Right hindlimb (tissue), 1 donor: ENCODE data around the gene USP37.

ENCODE experiments used
- DNase-seq: peaks from one replicate; pipeline ENCODE4 v3.0.0-alpha.2; 2018

Gene USP37, protein sequence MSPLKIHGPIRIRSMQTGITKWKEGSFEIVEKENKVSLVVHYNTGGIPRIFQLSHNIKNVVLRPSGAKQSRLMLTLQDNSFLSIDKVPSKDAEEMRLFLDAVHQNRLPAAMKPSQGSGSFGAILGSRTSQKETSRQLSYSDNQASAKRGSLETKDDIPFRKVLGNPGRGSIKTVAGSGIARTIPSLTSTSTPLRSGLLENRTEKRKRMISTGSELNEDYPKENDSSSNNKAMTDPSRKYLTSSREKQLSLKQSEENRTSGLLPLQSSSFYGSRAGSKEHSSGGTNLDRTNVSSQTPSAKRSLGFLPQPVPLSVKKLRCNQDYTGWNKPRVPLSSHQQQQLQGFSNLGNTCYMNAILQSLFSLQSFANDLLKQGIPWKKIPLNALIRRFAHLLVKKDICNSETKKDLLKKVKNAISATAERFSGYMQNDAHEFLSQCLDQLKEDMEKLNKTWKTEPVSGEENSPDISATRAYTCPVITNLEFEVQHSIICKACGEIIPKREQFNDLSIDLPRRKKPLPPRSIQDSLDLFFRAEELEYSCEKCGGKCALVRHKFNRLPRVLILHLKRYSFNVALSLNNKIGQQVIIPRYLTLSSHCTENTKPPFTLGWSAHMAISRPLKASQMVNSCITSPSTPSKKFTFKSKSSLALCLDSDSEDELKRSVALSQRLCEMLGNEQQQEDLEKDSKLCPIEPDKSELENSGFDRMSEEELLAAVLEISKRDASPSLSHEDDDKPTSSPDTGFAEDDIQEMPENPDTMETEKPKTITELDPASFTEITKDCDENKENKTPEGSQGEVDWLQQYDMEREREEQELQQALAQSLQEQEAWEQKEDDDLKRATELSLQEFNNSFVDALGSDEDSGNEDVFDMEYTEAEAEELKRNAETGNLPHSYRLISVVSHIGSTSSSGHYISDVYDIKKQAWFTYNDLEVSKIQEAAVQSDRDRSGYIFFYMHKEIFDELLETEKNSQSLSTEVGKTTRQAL

DNA sequence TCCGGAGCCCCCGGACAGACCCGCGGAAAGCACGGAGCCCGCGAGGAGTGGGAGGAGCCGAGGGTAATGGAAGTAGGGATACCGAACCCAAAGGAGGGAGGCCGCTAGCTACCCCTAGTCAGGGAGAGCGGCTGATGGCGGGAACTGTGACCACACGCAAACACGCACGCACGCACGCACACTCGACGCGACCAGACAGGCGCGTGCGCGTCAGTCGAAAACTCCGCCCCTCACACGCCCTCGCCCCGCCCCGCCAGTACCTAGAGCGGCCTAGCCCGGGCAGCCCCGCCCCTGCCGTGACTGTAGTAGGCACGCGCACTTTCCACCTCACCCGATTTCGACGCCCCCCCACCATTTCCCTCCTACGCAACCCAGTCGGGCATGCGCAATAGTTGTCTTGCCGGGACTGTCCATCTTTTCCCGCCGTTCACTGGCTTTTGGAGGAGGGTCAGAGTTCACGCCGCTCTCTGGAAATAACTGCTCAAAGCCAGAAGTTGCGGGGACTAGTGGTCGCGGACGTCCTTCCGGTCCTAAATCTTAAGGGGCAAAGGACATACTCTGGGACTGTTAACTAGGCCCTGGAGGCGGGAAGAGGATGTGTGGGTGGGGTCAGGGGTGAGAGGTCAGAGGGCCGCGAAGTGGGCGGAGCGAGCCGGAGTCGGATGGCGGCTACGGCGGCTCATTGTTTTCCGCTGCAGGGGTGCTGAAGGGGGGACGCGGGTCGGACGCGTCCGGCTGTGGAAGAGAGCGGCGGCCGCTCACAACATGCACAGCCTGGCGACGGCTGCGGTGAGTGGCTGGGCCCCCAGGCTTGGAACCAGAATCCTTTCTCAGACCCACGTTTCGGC is at the start of gene USP37, which contains the start of gene CNOT9:
Gene USP37 (minus strand): TSS at position 162 of the 848 bp plus-strand sequence. CDS start 9,698 bp downstream, outside the sequence.
Gene CNOT9 (plus strand): TSS at position 650 of the 848 bp plus-strand sequence. CDS start 116 bp downstream, at position 766.
- DNase-seq = peak; percentile 100

DNA sequence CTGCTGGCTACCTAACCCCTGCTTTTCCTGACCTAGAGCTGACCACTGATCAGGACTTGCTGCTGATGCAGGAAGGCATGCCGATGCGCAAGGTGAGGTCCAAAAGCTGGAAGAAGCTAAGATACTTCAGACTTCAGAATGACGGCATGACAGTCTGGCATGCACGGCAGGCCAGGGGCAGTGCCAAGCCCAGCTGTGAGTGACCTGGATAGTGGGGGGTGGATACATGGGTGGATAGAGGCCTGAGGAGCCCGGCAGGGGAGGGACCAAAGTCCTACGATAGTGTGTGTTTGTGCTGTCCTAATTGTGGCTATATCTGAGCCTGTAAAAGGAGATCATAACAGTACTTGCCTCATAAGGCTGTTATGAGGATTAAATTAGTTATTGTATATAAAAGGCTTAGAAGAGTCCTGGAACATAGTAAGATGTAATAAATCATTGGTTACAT is 47.7 kb upstream of the USP37 start:
- no peak for DNase-seq

DNA sequence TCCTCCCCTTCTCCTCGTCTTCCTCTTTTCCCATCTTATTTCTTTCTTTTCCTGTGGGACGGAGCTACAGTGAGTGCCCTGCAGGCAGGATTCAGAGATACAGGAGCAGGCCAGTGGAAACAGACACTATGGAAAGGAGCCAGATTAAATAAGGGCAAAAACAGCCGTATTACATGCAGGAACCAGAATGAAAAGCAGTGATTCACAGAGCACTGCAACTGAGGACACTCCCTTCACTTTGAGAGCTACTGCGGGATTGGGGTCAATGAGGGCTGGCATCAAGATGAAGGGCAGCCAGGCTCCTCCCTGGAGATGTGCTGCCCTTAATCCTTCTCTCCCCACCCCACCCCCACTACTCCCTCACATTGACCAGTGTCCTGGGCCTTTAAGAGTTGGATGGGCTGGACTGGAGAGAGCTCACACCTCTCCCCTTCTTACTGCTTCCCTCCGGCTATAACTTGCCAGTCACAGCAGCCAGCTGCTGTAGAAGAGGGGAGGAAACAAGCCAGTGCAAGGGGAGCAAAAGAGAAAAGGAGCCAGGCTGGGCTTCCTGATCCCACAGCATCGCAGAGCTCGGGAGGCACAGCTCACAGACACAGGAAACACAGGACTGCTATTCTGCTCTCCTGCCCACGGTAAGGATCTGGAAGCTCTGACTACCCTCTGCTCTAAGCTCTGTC is 39.4 kb upstream of the USP37 start, which contains the start of gene PLCD4:
Gene PLCD4 (plus strand): TSS at position 464 of the 680 bp plus-strand sequence. CDS start 7,841 bp downstream, outside the sequence.
- DNase-seq = peak; percentile 77

DNA sequence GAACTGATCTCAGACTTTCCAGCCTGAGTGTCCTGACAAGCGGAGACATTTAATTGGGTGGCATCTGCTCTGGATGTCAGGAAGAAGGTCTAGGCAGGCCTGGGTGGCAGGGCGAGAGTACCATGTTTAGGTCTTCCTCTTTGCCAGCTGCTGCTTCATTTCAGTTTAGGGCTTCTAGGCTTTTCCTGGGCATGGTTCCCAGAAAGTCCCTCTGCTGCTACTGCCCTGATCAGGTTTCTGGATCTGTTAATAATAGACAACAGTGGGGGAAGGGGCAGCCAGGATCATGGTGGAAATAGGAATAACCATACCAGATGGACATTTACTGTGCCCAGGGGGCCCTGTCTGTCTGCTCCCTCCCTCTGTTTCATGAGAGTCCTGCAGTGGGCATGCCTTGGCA is 37.3 kb upstream of the USP37 start:
- DNase-seq = peak; percentile 81

DNA sequence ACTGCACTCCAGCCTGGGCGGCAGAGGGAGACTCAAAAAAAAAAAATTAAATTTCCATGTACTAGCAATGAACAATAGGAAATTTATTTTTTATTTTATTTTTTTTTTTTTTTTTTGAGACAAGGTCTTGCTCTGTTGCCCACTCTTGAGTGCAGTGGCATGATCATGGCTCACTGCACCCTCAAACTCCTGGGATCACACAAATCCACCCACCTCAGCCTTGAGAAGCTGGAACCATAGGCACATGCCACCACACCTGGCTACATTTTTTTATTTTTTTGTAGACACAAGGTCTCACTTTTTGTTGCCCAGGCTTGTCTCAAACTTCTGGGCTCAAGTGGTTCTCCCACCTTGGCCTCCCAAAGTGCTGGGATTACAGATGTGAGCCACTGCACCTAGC is 17.4 kb upstream of the USP37 start:
- DNase-seq = no peak

DNA sequence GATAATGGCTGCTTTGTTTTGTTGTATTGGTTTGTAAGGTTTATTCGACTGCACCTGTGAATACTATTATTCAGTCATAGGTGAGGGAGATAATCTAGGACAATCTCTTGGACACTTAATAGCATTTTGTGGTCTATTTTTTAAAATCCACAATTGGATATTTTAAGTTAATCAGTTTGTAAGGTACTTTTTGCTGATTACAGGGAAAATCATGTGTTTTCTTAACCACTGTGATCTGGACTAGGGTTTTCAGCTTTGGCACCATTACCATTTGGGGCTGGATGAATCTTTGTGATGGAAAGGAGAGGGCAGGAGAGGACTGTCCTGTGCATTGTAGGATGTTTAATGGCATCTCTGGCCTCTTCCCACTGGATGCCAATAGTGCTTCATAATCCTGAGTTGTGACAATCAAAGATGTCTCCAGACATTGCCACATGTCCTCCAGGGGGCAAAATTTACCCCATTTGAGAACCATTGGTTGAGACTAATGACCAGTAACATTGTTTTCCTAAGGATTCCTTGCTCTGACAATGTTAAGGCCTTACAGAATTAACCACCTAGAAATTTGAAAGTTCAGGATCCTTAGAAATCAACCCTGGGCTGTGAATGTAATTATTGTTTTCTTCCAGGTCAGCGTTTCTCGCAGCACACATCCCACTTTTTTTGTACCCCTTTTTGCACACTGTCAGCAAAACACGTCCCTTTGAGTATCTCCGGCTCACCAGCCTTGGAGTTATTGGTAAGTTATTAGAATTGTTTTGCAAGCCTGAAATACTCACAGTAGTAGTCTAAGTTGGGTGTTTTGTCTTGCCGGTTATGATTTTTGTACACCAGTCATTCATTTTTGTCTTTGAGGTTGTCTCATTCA is 16.1 kb upstream of the USP37 start:
- DNase-seq = no peak

DNA sequence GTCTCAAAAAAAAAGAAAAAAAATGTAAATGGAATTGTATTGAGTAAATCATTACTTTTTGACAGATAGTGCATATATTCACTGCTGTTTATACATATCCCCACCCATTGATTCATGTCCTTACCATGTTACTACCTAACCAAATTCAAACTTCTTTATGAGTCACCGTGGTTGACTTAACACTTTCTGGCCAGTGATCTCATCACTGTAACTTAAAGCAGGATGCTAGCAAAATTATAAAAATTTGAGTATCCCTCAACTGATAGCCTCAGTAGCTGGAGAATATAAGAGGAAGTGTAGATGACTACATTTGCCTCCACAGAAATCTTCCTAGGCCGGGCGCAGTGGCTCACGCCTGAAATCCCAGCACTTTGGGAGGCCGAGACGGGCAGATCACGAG is 13.9 kb upstream of the USP37 start:
- DNase-seq = no peak

DNA sequence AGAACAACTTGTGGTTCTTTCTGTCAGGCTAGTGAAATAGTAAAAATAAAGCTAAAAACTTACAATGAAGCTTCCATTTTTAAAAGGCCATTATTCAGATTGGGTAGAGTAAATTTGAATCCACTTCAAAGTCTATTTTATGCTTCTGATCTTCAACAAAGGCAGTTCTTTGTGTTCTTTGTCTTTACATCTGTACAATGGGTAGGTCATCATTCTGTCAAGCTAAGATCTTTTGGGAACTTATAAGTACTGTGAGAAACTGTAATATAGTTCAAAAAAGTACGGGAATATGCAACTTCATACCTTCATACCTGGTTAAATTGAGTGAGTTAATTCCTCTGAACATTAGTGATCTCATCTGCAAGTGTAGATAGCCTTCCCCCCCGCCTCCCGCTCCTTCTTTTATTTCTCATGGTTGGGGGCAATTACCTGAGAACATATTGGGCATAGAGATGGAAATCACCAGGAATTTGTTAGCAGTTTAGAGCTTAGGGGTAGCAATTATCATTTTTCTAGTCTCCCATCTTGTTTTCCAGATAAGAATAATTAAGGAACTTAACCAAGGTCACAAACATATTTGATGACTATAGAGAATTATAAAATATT is 10.2 kb upstream of the USP37 start:
- DNase-seq = no peak

DNA sequence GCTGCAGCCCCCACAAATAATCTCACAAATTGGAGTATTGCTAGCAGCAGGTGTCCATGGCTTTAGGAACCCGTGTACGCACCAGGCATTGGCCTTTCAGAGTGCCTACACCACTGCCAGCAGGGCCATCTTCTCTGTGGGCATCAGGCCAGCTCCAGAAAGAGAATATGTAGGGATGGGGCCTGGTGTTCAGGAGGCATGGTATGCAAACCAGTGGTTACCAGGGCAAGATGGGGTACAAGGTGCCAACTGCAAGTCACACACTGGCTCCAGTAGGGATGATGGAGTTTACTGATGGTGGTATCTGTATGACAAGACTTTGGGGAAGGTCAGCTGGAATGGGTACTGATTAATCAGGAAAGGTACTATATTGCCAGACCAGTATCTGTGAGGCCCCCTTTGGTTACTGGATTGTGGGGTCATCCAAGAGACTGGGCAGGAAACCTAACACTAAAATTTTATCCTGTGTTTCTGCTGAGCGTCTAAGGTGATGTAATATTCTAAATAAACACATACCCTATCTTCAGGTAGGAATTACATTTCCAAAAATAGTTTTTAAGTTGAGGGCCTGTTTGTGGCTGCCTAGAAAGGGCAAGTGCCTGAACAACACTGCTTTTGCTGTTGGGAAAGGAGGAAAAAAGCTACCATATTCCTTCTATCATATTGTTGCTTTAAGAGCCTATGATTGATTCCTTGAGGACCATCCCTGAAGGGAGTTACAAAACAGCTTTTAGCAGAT is 9.5 kb upstream of the USP37 start:
- DNase-seq = no peak

DNA sequence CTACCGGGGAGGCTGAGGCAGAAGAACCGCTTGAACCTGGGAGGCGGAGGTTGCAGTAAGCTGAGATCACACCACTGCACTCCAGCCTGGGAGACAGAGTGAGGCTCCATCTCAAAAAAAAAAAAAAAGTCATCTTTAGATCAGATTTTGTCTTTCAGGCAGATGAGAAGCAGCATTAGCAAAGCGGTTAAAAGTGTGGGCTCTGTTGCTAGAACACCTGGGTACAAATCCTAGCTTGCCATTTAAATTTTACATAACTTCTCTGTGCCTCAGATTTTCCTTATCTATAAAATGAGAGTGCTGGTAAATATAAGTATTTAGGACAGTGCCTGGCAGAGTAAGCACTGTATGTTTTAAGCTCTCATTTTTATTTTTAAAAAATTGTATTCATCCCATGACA is 8.7 kb upstream of the USP37 start:
- DNase-seq = no peak

DNA sequence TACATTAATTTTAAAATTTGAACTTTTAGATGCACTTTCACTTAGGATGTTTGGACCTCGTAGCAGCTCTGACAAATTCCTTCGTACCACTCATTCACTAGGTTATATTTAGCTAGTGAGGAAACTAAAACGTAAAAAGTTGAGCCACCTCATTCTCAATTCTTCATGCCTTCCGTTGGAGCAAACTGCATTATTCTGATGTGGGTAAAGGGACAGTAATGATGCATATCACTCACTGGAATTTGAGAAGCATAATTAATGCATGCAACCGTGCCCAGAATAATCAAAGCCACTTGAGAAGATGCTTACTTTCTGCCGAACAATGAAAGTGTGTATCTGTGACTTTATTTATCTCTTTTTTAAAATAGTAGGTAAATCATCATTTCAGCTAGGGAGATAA is 2.7 kb upstream of the USP37 start:
- no peak for DNase-seq

DNA sequence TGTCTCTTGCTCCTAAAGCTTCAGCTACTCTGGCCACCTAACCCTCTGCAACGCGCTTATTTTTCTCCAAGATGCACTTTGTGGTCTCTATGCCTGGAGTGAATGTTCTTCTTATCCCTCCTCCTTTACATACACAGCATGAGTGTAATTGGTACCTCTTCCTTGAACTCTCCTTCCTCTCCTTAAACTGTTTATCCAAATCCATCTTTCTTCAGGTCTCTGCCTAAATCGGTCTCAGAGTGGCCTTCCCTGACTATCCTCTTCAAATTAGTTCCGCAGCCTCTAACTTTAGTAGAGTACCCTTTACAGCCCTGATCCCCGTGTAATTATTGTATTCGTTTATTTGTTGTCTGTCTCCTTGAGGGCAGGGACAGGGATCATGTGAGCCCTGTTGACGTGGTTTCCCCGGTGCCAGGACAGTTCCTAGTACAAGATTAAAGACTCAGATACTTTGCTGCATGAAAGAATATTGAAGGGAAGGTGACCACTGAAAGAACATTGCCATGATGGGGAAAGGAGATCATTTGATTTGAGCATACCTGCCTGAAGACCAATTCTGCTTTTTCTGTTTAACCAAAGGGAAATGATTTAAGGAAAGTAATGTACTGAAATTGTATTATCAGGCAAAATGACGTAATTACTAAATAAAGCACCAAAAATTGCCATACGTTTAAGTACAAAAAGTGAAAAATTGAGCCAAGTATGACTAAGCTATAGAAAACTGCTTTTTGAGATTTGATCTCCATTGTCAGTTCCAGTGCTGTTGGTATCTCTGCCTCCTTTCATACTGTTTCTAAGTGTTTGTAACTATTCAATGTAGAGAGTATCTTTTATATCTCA is 1.7 kb upstream of the USP37 start:
- DNase-seq = peak; percentile 37

DNA sequence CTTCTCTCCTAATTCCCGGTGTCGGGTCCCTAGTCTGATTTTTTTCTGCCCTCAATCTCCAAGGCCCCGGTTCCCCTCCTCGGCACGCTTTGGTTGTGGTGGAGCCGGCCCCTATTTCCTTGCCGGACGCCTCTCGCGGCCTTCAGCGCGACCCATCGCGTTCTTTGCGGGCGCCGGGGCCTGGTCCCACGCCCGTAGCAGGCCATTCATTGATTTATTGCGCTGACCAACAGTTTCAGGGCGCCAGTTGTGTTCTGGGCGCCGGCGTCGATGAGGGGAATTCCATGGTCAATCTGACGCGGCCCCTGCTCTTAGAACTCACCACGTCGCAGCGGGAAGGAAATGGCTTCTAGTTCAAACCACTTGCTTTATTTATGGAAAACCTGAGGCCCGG is 884 bp upstream of the USP37 start:
- peak; percentile 48 for DNase-seq

DNA sequence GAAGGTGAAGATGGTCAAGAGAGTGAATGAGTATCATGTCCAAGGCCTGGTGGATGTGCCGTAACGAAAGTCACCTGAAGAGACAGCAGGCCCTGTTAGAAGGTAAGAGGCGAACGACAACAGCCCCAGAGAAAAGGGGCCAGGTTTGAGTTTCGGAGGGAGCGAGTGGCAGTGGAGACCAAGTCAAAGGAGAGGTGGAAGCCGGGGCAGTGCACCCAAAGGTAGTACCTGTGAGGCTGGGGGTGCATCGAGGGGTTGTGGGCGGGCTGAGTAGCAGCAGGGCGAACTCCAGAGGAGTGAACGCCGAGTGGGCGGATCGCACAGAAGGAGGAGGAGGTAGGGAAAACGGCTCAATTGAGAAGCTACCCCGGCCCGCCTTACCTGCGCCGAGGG is 358 bp downstream of the USP37 start:
- DNase-seq = no peak

DNA sequence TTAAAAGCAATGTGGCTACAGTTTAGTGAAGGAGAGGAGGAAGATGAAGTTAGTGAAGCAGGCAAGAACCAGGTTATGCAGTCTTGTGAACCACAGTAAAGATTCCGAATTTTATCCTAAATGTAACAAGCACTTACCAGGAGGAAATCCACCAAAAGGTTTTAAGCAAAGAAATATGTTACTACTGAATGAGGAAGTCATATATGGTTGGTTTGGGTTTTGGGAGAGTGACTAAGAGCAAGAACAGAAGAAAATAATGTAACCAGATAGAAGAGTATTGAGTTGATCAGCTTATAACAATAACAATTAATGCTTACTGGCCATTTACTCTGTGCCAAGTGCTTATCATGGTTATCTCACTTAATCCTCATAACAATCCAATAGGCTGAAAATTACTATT is 1.9 kb downstream of the USP37 start:
- no peak for DNase-seq

DNA sequence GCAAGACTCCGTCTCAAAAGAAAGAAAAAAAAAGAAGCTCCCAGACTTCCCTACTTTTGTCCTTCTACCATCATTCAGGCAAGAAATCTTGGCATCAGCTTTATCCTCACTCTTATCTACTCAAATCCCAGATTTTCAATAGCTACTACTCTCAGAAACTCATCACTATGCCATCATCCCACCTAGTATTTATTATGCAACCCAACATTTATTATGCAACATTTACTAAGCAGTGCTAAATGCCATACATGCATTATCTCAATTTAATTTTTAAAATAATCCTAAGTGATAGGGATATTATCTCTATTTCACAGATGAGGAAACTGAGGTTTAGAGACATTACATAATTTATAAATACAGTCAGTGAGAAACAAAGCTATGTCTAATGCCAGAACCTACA is 4.1 kb downstream of the USP37 start:
- no peak for DNase-seq

DNA sequence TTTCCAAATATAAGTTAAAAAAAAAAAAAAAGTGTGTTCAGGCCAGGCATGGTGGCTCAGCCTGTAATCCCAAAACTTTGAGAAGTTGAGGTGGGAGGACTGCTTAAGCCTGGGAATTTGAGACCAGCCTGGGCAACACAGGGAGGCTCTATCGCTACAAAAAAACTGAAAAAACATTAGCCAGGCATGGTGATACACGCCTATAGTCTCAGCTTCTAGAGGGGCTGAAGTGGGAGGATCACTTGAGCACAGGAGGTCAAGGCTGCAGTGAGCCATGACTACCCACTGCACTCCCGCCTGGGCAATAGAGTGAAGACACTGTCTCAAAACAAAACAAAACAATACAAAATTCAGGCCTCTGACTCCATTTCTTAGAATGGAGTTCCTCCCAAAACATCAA is 9.2 kb downstream of the USP37 start:
- DNase-seq = no peak

DNA sequence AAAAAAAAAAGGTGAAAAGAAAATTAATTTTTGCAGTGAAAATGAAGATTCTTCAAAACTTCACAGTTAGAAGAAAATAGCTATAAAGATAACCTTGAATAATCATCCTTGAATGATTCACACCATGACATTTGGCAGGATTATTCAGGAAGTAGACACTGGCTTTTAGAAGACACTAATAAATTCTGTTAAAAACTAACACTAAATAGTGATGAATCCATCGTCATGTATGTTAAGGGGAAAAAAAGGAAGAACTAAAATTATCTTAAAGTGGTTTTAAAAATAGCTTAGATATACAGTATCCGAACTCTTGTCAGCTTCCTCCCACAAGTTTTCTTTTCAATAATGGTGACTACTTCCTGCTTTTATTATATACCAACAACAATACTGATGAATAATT is 10.2 kb downstream of the USP37 start:
- DNase-seq = no peak

DNA sequence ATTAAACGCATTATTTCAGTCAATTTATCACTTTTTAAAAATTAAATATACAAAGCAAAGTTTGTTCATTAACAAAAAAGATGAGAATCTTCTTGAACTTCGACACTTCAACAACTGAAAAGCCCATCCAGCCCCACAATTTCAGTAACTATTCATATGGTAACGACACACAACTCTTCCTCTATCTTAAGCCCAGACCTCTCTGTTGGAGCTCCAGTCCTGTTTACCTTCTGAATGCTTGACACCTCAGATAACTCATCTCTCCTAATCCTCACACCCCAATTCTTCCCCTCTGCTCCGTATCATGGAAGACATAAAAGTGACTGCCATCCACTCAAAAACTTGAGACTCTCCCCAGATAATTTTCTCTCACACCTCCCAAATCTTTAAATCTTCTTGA is 12.6 kb downstream of the USP37 start:
- DNase-seq = no peak
